HG03280 (cell line): Measurements from ENCODE around the gene IGSF21.

Experiments used
- ATAC-seq: cut with Tn5 transposase; IDR thresholded peaks from one replicate; pipeline ENCODE4 v1.9.1; 2021; ENCODE audit warnings: mild to moderate bottlenecking, moderate library complexity; ENCODE audit not compliant: unreplicated experiment

The IGSF21 gene

DNA sequence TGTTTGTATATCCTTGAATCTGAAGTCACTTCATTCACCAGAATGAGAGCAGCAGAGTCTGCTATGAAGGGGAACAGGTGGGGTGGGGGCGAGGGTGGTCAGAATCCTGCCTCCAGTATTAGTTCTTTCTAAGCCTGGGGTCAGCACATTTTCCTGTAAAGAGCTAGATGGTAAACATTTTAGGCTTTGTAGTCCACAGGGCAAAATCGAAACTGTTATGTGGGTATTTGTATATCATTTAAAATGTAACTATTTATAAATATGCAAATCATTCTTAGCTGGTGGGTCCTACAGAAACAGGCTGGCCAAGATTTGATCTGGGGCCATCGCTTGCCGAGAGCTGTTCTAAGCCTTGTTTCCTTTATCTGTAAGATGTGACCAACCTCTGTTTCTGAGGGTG is 96.0 kb downstream of the IGSF21 start:
- ATAC-seq = no peak

DNA sequence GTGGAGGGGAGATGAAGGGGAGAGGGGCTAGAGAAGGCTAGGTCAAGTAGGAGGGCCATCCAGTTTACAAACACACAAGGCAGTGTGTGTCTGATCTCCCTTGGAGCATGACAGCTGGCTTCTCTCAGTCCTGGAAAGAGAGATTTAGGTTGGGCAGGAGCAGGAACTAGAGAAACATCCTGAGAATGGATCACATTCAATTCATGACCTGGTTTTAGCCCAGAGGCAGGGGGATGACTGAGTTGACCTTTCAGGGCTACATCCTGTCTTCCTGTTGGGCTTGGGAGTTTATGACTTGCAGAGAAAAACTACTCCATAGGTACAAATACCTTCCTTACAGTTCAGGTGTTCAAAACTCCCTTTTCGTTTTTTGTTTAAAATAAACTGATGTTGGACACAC is 97.0 kb downstream of the IGSF21 start:
- no peak for ATAC-seq

DNA sequence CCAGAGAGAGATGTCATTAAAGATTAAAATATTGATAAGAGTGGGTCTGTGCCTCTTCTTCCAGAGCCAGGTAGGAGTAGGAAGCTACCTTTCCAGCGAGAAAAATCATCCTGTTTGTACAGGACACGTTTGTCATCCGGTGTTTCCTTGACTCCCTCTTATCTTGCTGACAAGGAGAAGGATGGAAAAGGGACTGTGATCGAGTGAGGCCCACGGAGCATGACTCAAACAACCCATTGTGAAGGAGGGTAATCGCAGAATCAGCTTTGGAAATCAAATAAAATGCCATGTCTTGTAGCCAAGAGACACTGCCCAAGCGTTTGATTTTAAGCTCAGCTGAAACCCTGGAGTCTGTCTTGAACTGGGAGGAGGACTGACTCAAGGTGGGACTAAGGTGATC is 97.7 kb downstream of the IGSF21 start:
- no peak for ATAC-seq

DNA sequence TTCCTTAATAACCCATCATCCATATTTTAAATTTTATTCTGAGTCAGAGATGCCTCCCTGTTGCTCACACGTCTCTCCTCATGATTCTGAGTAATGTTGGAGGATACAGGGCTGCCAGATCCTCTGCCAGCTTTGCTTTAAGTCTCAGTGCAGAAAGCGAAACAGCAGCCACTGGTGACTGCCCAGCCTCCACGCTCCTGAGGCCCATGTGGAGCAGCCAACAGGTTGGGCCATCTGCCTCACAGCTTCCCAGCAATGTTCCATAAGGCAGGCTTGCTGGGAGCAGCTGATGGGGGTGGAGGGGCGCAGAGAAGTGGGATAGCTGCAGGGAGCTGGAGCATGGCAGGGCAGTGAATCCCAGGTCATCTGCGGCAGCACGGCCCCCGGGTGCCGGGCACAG is 104.2 kb downstream of the IGSF21 start:
- ATAC-seq = no peak

DNA sequence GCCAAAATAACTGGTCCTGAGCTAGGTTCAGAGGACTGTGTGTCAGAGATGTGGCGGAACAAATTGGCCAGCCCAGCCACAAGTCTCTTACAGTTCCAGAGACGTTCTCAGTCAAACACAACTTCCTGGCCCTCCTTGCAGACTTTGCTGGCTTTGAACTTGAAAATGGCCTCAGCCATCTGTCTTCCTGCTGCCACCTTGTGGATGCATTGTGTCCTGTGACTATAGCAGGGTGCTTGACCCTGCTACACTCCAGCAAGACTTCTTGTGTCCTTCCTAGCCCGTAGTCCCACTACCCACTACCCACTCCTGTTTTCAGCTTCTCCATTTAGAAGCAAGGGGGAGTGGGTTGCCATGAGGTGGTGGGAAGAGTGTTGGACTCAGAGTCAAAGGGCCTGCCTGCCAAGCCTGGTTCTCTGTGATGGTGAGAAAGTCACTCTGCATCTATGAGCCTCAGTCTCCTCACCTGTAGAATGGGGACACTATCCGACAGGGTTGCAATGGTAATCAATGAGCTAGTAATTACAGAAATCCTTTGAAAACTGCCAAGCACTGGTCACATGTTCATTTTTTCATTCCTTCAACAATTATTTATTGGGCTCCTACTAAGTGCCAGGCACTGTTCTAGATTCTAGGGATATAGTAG is 109.9 kb downstream of the IGSF21 start:
- no peak for ATAC-seq

DNA sequence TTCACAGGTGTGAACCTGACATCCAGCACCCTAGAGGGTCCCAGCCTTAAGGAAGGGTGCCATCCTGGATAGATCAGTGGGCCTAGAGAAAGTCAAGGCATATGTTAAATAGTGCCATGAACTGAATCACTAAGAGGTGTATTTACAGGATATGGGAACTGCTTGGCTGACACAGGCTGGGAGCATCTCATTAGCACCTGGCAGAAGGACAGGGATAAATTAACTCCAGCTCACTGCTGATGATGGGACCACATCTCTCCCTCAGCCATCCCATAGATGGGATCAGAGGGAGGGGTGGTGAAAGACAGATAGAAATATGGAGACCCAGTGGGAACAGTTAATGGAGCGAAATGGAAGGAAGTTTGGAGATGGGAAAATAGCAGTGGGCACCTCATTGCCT is 122.0 kb downstream of the IGSF21 start:
- ATAC-seq = no peak

DNA sequence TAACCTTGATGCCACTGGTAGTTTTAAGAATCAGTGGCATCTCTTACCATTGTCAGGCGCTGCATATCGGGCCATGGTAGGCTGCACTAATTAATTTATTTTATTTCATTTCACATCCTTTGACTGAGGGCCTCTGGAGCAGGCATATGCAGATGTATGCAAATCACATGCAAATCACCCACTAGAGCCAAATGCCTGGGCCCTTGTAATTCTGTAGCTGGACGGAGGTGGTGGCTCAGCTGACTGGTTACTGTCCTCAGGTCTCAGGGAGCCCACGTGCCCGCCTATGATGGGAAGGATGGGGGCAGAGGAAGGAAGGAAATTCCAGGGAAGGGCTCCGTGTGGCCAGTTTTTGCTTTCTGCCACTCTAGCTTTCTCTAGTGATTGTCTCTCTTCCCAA is 122.7 kb downstream of the IGSF21 start:
- ATAC-seq = no peak

DNA sequence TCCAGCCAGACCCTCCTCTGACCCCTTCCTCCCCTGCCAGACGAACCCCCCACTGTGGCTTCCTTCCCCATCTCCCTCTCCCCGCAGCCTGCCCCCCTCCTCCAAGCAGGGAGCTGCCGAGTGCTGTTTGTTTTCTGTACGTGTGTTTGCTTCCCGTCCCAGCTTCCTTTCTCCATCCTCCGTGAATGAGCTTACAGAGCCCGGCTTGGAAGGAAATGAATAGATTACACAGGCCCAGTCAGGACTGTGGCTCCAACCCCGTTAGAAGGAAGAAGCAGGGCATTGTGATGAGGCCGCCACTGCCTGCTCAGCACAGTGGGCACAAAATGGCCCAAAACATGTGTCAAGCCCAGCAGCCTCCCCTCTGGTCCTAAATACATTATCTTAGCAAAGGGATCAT is 123.2 kb downstream of the IGSF21 start:
- ATAC-seq = no peak

DNA sequence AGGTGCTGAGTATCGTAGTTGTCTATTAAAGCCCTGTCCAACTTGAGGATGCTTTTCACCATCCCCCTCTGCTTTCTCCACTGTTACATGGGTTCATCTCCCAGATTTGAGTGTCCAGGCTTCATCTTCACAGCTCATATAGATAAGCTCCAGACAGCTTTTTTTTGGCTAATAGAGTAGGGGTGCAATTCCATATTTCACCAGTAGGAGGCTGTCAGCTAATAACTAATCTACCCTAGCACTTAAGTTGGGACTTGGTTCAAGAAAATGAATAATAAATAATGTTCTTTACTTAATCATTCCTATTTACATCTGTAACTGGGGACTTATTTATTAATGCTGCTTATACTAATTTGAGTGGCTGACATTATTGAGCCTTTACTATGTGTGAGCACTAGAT is 124.5 kb downstream of the IGSF21 start:
- ATAC-seq = no peak

DNA sequence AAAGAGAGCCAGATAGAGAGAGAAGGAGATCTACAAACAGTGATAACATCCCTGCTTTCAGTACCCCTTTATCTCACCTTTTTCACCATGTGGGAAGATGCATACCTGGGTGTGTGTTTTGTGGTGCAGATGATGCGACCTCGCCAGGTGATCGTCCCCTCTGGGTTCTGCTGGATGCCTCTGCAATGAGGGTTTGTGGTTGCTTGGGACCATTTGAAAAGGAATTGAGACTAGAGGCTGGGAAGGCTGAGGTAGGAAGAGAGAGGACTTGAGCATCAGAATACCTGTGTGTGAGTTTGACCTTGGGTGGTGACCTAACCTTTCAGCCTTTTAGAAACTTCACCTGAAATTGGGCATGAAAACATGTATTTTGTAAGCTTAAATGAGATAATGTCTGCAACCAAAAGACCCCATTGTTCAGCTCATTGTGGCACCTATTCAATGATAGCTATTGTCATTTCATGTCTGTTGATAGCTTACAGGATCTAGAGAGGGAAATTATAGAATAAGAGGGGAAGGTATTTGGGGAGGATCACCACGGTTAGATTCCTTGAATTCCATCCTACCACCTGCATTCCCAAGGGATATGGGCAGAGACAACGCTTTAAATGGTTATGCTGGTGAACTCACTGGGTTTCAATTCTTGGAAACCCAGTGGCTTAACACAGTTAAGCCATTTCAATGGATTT is 125.7 kb downstream of the IGSF21 start:
- ATAC-seq = no peak

DNA sequence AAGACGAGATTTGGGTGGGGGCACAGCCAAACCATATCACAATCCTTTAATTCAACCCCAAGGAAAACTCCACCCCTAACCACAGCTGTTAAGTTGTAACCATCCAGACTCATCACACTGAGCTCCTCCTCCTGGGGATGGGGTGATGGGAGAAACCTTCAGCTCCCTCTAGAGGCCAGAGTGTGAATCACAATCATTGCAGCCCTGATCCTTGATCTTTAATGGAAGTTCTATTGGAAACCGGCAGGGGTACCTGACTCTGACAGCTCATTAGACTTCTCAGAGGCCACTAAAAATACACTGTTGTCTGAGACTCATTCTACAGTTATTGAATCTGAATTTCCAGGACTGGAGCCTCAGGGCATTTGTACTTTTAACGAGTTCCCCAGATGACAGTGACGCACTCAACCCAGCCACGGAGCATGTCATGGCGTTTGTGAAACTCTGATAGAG is 127.2 kb downstream of the IGSF21 start:
- no peak for ATAC-seq

DNA sequence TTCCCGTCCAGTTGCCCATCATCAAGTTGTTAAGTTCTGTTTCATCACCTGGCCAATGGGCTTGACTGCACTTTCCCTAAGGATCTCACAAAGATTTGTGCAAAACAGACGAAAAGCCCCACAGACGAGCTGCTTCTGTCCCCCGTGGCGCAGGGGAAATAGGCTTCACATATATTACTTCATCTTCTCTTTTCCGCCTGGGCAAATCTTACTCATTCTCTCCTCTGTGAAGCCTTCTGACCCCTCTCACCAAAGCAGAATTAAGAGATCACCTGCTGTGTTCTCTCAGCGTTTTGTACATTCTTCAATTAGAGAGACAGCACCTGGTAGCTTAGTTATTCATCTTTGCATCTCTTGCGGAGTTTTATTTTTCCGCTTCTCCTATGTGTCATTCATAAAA is 129.8 kb downstream of the IGSF21 start:
- no peak for ATAC-seq

DNA sequence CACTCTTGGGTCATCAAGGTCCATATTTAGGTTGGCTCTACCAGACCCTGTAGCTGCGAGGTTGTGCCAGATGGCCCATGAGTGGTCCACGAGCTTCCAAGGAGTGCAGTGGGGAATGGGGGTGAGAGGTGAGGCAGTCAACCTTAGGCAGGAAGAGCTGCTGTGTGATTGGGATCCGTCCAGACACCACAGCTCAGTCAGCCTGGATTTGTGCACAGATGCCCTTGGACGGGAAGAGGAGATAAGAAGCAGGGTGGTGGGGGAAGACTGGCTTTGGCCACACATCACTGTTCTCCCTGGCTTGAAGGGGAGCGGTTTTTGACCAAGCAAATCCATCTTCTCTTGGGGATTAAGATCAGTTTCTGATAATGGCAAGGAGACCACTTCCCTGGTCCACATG is 130.6 kb downstream of the IGSF21 start:
- ATAC-seq = no peak

DNA sequence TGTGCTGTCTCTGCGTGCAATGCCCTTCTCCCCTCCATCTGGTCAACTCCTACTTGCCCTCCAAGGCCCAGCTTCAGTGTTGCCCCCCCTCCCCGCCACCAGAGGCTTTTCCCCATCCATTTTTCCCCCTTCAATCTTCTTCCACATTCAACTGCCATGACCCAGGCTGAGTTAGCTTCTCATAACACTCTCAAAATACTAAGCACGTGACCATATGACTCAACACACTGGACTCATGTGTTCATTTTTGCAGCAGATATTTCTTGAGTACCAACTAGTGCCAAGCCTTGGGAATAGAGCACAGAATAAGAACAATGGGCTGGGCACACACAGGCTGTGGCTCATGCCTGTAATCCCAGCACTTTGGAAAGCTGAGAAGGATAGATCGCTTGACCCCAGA is 132.1 kb downstream of the IGSF21 start:
- no peak for ATAC-seq

DNA sequence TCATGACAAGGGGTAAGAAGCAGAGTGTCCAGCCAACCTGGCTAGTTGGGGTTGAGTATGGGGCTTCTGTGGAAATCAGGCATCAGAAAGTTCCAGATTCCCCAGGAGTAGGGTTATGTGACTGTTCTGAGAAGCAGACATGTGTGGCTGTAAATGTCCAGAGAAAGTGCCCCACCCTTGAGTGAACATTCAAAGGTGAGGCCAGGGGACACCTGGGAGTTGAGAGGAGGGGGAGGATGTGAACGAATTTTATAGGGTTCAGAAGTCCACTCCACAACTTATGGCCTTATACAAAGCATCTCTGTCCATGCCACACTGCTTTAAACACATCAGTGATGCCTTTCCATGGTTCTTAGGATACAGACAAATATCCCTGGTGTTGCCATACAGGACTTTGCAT is 133.3 kb downstream of the IGSF21 start:
- no peak for ATAC-seq

DNA sequence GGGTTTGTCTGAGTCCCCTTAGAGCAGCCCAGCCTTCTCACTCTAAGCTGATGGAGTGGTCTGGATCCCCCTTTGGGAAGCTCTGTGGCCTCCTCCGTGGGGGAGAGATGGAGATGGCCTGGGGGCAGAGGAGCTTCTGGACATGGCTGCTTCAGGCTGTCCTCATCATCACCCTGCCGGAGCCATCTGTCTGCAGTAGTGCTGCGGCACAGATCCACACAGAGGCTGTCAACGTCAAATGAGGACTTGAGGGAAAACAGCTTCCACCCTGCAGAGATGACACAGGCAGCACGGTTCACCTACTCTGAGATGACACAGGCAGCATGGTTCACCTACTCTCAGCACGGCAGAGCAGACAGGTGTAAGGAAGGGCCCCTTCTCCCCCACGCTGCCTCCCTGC is 134.3 kb downstream of the IGSF21 start:
- no peak for ATAC-seq

DNA sequence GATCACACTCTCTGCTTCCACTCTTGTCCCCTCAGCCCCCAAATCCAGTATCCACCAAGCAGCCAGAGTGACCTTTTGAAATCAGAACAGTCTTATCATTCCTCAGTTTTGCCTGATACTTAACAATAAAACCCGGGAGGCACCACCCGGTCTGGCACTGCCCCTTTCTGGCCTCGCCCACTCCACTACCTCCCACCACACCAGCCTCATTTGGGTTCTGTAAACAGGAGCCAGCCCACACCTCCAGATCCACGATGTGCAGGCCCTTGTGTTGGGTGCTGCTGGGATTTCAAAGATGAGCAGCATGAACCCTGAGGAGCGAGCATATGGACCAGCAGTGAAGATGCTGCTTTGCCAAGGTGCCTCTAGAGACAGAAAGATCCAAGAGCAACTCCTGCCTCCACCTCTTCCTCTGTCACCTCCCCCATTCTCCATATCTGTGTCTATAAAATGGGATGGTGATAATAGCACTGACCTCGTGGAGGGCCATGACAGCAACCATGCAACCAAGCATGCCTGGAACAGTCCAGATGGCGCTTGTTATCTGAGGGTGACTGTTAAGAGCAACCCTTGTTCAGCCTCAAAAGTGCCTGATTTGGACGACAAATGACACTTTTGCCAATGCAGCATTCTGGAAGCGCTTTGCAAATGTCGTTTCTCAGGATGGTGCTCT is 136.0 kb downstream of the IGSF21 start:
- ATAC-seq = no peak

DNA sequence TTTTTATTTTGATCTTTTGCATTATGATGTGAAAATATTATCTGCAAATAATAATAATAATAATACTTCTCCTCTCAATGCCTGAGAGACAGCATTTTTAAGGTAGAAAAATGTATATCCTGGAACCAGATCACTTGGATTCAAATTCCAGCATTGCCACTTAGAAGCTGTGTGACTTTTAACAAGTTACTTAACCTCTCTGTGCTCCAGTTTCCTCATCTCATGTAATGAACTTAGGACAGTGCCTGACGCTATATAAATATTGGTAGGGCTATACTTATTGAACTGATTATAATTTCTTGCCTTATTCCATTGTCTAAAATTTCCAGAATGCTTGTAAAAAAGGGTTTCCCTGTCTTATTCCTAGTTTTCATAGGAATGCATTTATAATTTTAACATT is 137.2 kb downstream of the IGSF21 start:
- no peak for ATAC-seq

DNA sequence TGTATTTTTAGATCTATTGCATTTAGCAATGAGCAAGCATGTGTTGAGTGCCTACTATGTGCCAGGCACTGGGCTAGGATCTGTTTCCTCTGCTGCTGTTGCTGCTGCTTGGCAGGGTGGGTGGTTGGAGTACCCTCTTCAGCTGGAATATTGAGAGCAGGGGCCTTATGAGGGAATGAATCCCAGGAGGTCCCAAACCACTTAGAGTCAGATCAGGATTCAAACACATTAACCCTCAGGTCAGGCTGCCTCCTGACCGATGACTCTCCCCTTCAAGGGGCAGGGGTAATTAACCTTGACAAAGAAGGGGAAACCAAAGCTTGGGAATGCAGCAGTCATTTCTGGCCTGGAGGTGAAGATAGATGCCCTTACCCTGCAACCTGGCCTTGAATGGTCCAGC is 138.0 kb downstream of the IGSF21 start:
- ATAC-seq = no peak

DNA sequence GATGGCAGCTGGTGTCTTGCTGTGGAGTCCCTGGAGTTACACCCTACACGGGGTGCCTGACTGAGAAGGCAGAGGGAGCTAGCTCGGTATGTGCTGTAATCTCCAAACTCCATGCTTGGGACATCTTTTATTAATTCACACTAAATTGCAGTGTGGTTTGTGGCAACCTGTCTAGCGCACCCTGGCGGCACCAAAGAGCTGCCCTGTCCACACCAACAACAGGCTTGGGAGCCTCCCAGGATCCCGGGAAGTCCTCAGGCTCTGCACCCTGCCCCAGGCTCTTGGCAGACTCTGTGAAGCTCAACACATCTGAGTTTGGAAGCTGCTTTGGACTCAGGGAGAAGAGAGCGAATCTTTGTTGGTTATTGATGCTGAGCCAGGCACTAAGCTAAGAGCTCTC is 138.9 kb downstream of the IGSF21 start:
- ATAC-seq = no peak

DNA sequence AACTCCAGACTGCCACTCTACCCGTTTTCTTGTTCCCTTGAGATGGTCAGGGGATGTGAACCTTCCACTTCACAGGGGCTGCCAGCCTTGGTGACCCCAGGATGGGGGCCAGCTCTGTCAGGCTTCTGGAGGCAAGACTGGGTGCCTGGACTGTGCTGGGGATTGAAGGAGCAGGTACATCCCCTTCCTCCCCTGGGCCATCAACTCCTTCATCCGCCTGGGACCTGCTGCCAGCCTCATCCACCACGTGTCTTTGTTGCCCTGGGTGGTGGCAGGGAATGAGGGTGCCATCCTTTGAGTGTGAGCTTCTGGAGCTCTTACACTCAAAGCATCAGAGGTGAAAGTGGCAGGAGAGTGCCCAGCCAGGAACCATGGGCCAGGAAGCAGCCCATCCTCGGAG is 139.6 kb downstream of the IGSF21 start:
- no peak for ATAC-seq

DNA sequence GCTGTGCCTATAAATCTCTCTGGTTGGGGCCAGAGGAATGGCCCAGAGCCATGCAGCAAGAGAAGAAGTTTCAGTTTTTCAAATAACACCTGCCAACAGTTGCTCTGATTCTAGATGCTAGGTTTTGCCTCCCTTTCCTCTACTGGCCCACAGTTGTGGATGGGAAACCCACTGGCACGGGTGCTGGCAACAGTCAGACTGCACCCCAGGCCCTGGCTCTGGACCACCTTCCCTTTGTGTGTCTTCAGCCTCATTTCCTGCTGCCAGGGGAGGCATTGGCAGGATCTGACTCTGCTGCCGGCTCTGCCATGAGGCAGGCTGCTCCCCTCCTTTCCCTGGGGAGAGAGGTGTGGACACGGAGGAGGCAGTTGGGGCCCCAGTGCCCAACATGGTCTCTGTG is 142.0 kb downstream of the IGSF21 start:
- ATAC-seq = no peak
